A549 (cell line): Measurements from ENCODE around the gene DOCK11. TPM values are rescaled to one million over a fixed set of nuclear protein-coding genes. Genes with fewer than 3 reads are reported as not detected.

ENCODE experiments used
- ATAC-seq, 2 experiments: fragments of 200-7000 bp in 1 of 2; fragments of >200 bp in 1 of 2; cut with Nextera tagmentation in 1 of 2; cut with Tn5 transposase in 1 of 2; 3 replicates each; pipeline versions ENCODE4 v1.8.0 to v1.9.1; 2018 to 2020; ENCODE audit warnings: mild to moderate bottlenecking in 1 of 2, moderate library complexity in 1 of 2
- CTCF ChIA-PET: fragments of 300-600 bp; sonication (Branson Sonifier 250); formaldehyde crosslinking; extraction: SDS; loops from one replicate; lab custom pipeline; 2021; ENCODE audit warnings: antibody characterized with exemption, inconsistent platforms; lab: Yijun Ruan, JAX
- POLR2A ChIA-PET: fragments of 350-600 bp; formaldehyde crosslinking; extraction: SDS; loops from one replicate; lab custom pipeline; 2021; ENCODE audit warnings: antibody characterized with exemption, inconsistent platforms; lab: Yijun Ruan, JAX
- DNase-seq, 2 experiments: peaks; one replicate each; pipeline versions ENCODE4 v3.0.0 to v3.0.0-alpha.2; 2011 to 2016; ENCODE audit warnings: low read depth in 1 of 2, low spot score in 1 of 2
- FAIRE-seq: peaks from 2 replicates; lab custom pipeline; 2011; peaks lifted over from hg19 to GRCh38; lab: Jason Lieb, UNC
- H3K27ac ChIP-seq, 2 experiments: fragments of >200 bp; sonication (Bioruptor Twin); formaldehyde crosslinking; 3 replicates each; pipeline ENCODE4 v1.5.1; 2016 to 2017
- H3K4me1 ChIP-seq: fragments of >200 bp; sonication (Bioruptor Twin); formaldehyde crosslinking; 3 replicates; pipeline ENCODE4 v1.6.1; 2016
- H3K4me2 ChIP-seq: fragments of >200 bp; sonication (Bioruptor Twin); formaldehyde crosslinking; 3 replicates; pipeline ENCODE4 v1.6.1; 2016
- H3K4me3 ChIP-seq: fragments of >200 bp; sonication (Bioruptor Twin); formaldehyde crosslinking; 3 replicates; pipeline ENCODE4 v1.5.1; 2016
- H3K9me3 ChIP-seq: fragments of >200 bp; sonication (Bioruptor Twin); formaldehyde crosslinking; 3 replicates; pipeline ENCODE4 v1.6.1; 2016
- ATOH8 ChIP-seq: fragments of 250-450 bp; sonication (Bioruptor Pico); IDR thresholded peaks from 2 replicates; pipeline ENCODE4 v1.5.0; 2020; ENCODE audit warnings: low read depth, mild to moderate bottlenecking, moderate library complexity
- CBX8 ChIP-seq: fragments of 200-600 bp; sonication (generic); IDR thresholded peaks from 2 replicates; pipeline ENCODE4 v1.6.1; 2016
- CEBPB ChIP-seq, 2 experiments: fragments of >200 bp in 1 of 2; sonication (Bioruptor Twin) in 1 of 2; formaldehyde crosslinking in 1 of 2; IDR thresholded peaks; 2 replicates each; pipeline ENCODE4 v1.6.1; 2012 to 2016
- CHD2 ChIP-seq: fragments of 150-350 bp; IDR thresholded peaks from 2 replicates; pipeline ENCODE4 v1.6.1; 2014; ENCODE audit warnings: low read length; ENCODE audit not compliant: partially characterized antibody
- CHD4 ChIP-seq: fragments of 200-600 bp; sonication (generic); IDR thresholded peaks from 2 replicates; pipeline ENCODE4 v1.6.1; 2016; ENCODE audit warnings: antibody characterized with exemption, mild to moderate bottlenecking, borderline replicate concordance
- EHF ChIP-seq: fragments of 250-450 bp; sonication (Bioruptor Pico); IDR thresholded peaks from 2 replicates; pipeline ENCODE4 v1.5.0; 2020; ENCODE audit warnings: mild to moderate bottlenecking
- EP300 ChIP-seq, 2 experiments: fragments of >200 bp; sonication (Bioruptor Twin); formaldehyde crosslinking; IDR thresholded peaks; 2 replicates in 1 of 2; 3 replicates in 1 of 2; pipeline ENCODE4 v1.6.1; 2016 to 2017
- FOSB ChIP-seq: fragments of 250-450 bp; sonication (Bioruptor Pico); IDR thresholded peaks from 2 replicates; pipeline ENCODE4 v1.5.0; 2020; ENCODE audit warnings: mild to moderate bottlenecking, moderate library complexity
- FOXS1 ChIP-seq: fragments of 250-450 bp; sonication (Bioruptor Pico); IDR thresholded peaks from 2 replicates; pipeline ENCODE4 v1.5.0; 2020; ENCODE audit warnings: mild to moderate bottlenecking, moderate library complexity
- HES2 ChIP-seq: fragments of >200 bp; sonication (Bioruptor Twin); formaldehyde crosslinking; IDR thresholded peaks from 2 replicates; pipeline ENCODE4 v1.6.1; 2016
- HEYL ChIP-seq: fragments of 250-450 bp; sonication (Bioruptor Pico); IDR thresholded peaks from 2 replicates; pipeline ENCODE4 v1.8.0; 2021; ENCODE audit warnings: mild to moderate bottlenecking, moderate library complexity
- HOXB5 ChIP-seq: fragments of 250-450 bp; sonication (Bioruptor Pico); IDR thresholded peaks from 2 replicates; pipeline ENCODE4 v1.5.0; 2020; ENCODE audit warnings: mild to moderate bottlenecking, moderate library complexity
- JUN ChIP-seq, 2 experiments: fragments of >200 bp; sonication (Bioruptor Twin); formaldehyde crosslinking; IDR thresholded peaks; 2 replicates in 1 of 2; 3 replicates in 1 of 2; pipeline ENCODE4 v1.6.1; 2016 to 2017
- MAX ChIP-seq: IDR thresholded peaks from 2 replicates; pipeline ENCODE4 v1.6.1; 2012
- MYC ChIP-seq: IDR thresholded peaks from 2 replicates; pipeline ENCODE4 v1.6.1; 2012; ENCODE audit warnings: mild to moderate bottlenecking, inconsistent platforms, low read length, improper control_type of control experiment, borderline replicate concordance
- POLR2A ChIP-seq: IDR thresholded peaks from 2 replicates; pipeline ENCODE4 v1.6.1; 2012; ENCODE audit warnings: mild to moderate bottlenecking, low read length
- POLR2AphosphoS2 ChIP-seq: conservative IDR thresholded peaks from 2 replicates; pipeline ENCODE4 v1.6.1; 2012; ENCODE audit warnings: low read length, improper control_type of control experiment, inconsistent platforms
- RFX5 ChIP-seq: fragments of 450-650 bp; IDR thresholded peaks from 2 replicates; pipeline ENCODE4 v1.7.1; 2014; ENCODE audit warnings: antibody characterized with exemption, mild to moderate bottlenecking, moderate library complexity
- SMC3 ChIP-seq: fragments of >200 bp; sonication (Bioruptor Twin); formaldehyde crosslinking; IDR thresholded peaks from 3 replicates; pipeline ENCODE4 v1.6.1; 2018; ENCODE audit warnings: inconsistent platforms
- SREBF2 ChIP-seq: fragments of 450-650 bp; IDR thresholded peaks from 2 replicates; pipeline ENCODE4 v1.6.1; 2014; ENCODE audit warnings: mild to moderate bottlenecking, moderate library complexity
- TFCP2L1 ChIP-seq: fragments of 250-450 bp; sonication (Bioruptor Pico); IDR thresholded peaks from 2 replicates; pipeline ENCODE4 v1.5.0; 2021; ENCODE audit warnings: mild to moderate bottlenecking
- TP53 ChIP-seq: fragments of 250-450 bp; sonication (Bioruptor Pico); IDR thresholded peaks from 2 replicates; pipeline ENCODE4 v1.5.0; 2021; ENCODE audit warnings: mild to moderate bottlenecking, moderate library complexity
- ZC3H11A ChIP-seq: fragments of 450-650 bp; IDR thresholded peaks from 2 replicates; pipeline ENCODE4 v1.6.1; 2014; ENCODE audit warnings: antibody characterized with exemption, mild to moderate bottlenecking
- ZFP36 ChIP-seq: fragments of 450-650 bp; IDR thresholded peaks from 2 replicates; pipeline ENCODE4 v1.6.1; 2014; ENCODE audit warnings: borderline replicate concordance; ENCODE audit not compliant: partially characterized antibody
- ZNF302 ChIP-seq: fragments of 250-450 bp; sonication (Bioruptor Pico); IDR thresholded peaks from 2 replicates; pipeline ENCODE4 v1.9.0; 2021; ENCODE audit warnings: inconsistent platforms, mild to moderate bottlenecking, moderate library complexity
- WGBS: methylation state at CpG from one replicate; pipeline ENCODE4 v1.1.6; 2017; ENCODE audit errors: missing lambda C conversion rate; 5-methylcytosine and 5-hydroxymethylcytosine counted together
- polyA plus RNA-seq, 4 experiments: library from polyadenylated mRNA; depleted of rRNA in 3 of 4; stranded (reverse); fragments of >200 nt; fragmentation: RNase III in 1 of 4; extraction: RNeasy Plus Mini Kit Qiagen cat#74134 plus additional on column Dnase treatment in 1 of 4; gene quantifications; 2 replicates in 3 of 4; 3 replicates in 1 of 4; pipeline ENCODE4 v1.2.3, GENCODE V29; 2011 to 2017
- TF ChIP-seq, protein P1 (sequence below): fragments of 450-650 bp; IDR thresholded peaks from 2 replicates; pipeline ENCODE4 v1.6.1; 2014; ENCODE audit warnings: antibody characterized with exemption
- TF ChIP-seq, protein P2 (sequence below): IDR thresholded peaks from 2 replicates; pipeline ENCODE4 v1.6.1; 2012
- TF ChIP-seq, protein P3 (sequence below): fragments of >200 bp; sonication (Bioruptor Twin); formaldehyde crosslinking; IDR thresholded peaks from 3 replicates; pipeline ENCODE4 v1.6.1; 2016

DOCK11 gene
- polyA plus RNA-seq, 2 of the 4 experiments (the other 2 are of a cell fraction): 5.8 to 9.5 TPM

- H3K4me2 ChIP-seq: no peak overlapping the region
- FAIRE-seq: no peak
- CTCF ChIA-PET: interaction anchor here (0.8 kb wide), 1 partner anchor 86 kb away, joined by 3 read pairs; no protein-coding TSS in a partner anchor
- TF ChIP-seq EHF (CRISPR knock-in tag) (no peak), CBX8 (no peak), CEBPB (IDR thresholded peaks at IDR 0.05) (no peak), FOXS1 (no peak), ATOH8 (CRISPR knock-in tag) (no peak), ZC3H11A (no peak)
- TF ChIP-seq, all 56 proteins: peak for 0
- POLR2A ChIA-PET: no interaction called here
- Histone ChIP-seq H3K27ac (no peak overlapping the region), H3K4me3 (no peak overlapping the region), H3K9me3 (no peaks in the 10 kb centered on the region), H3K4me1 (no peaks in the 10 kb centered on the region)
- no peak for DNase-seq
- no peak for ATAC-seq
- WGBS: 89% methylated on average over 6 of the region's 6 CpGs
Observed at GRCh38 chrX:118508635-118509034, 13.0 kb downstream of the DOCK11 start.

DNA sequence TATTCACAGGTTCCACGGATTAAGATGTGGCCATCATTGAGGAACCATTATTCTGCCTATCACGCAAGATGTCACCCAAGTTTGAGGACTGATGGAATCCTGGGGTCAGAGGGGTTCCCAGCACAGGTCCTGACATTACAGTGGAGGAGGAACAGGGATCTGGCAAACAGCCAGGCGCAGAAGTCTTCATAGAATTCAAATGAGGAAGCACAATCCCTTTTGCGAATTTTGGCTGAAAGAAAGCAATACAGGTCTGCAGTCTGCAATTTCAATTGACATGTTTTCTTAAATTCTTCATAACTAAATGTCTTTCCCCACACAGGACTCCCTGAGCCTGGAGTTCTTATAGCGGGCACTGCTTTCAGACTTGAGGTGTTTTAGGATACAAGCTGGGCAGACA lies 14.5 kb downstream of the DOCK11 start:
- ChIA-PET POLR2A (no interaction called here), CTCF (no interaction called here)
- ATAC-seq: no peak
- Histone ChIP-seq H3K9me3 (no peaks in the 10 kb centered on the region), H3K4me1 (no peaks in the 10 kb centered on the region), H3K4me2 (no peak overlapping the region), H3K4me3 (no peak overlapping the region), H3K27ac (no peak overlapping the region)
- 66% methylated on average over 5 of the region's 5 CpGs for WGBS
- no peak for TF ChIP-seq RFX5
- TF ChIP-seq CBX8: no peak
- TF ChIP-seq POLR2A: no peak
- TF ChIP-seq HEYL (CRISPR knock-in tag): no peak
- TF ChIP-seq ZFP36: no peak
- TF ChIP-seq ZNF302 (CRISPR knock-in tag): no peak
- no peak for TF ChIP-seq MYC
- no peak for TF ChIP-seq FOXS1
- no peak for TF ChIP-seq SMC3
- no peak for TF ChIP-seq SREBF2
- TF ChIP-seq, protein P1, sequence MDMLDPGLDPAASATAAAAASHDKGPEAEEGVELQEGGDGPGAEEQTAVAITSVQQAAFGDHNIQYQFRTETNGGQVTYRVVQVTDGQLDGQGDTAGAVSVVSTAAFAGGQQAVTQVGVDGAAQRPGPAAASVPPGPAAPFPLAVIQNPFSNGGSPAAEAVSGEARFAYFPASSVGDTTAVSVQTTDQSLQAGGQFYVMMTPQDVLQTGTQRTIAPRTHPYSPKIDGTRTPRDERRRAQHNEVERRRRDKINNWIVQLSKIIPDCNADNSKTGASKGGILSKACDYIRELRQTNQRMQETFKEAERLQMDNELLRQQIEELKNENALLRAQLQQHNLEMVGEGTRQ: no peak
- TF ChIP-seq, protein P2, sequence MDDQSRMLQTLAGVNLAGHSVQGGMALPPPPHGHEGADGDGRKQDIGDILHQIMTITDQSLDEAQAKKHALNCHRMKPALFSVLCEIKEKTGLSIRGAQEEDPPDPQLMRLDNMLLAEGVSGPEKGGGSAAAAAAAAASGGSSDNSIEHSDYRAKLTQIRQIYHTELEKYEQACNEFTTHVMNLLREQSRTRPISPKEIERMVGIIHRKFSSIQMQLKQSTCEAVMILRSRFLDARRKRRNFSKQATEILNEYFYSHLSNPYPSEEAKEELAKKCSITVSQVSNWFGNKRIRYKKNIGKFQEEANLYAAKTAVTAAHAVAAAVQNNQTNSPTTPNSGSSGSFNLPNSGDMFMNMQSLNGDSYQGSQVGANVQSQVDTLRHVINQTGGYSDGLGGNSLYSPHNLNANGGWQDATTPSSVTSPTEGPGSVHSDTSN: no peak
- no peak for TF ChIP-seq HOXB5 (CRISPR knock-in tag)
- no peak for TF ChIP-seq JUN (IDR thresholded peaks at IDR 0.05)
- no peak for TF ChIP-seq FOSB (CRISPR knock-in tag)
- TF ChIP-seq CHD4: no peak
- TF ChIP-seq POLR2AphosphoS2: no peak
- TF ChIP-seq MAX: no peak
- no peak for TF ChIP-seq EP300 (IDR thresholded peaks at IDR 0.05)
- no peak for TF ChIP-seq ZC3H11A
- DNase-seq: no peak
- FAIRE-seq: no peak

- Histone ChIP-seq H3K4me3 (no peak overlapping the region), H3K9me3 (no peaks in the 10 kb centered on the region), H3K4me1 (no peaks in the 10 kb centered on the region), H3K4me2 (no peak overlapping the region), H3K27ac (no peak overlapping the region)
- DNase-seq: no peak
- CTCF ChIA-PET: no interaction called here
- 81% methylated on average over 6 of the region's 6 CpGs for WGBS
- FAIRE-seq: peak; percentile 86
- no peak for ATAC-seq
- POLR2A ChIA-PET: no interaction called here
- TF ChIP-seq, protein P3, sequence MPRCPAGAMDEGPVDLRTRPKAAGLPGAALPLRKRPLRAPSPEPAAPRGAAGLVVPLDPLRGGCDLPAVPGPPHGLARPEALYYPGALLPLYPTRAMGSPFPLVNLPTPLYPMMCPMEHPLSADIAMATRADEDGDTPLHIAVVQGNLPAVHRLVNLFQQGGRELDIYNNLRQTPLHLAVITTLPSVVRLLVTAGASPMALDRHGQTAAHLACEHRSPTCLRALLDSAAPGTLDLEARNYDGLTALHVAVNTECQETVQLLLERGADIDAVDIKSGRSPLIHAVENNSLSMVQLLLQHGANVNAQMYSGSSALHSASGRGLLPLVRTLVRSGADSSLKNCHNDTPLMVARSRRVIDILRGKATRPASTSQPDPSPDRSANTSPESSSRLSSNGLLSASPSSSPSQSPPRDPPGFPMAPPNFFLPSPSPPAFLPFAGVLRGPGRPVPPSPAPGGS: no peak
- TF ChIP-seq, protein P1: no peak
- TF ChIP-seq, protein P2: no peak
- TF ChIP-seq FOXS1: no peak
- no peak for TF ChIP-seq HES2
- no peak for TF ChIP-seq TFCP2L1 (CRISPR knock-in tag)
- TF ChIP-seq MYC: no peak
- TF ChIP-seq TP53 (CRISPR knock-in tag): no peak
- TF ChIP-seq FOSB (CRISPR knock-in tag): no peak
- TF ChIP-seq HEYL (CRISPR knock-in tag): no peak
- TF ChIP-seq CHD2: no peak
Observed at GRCh38 chrX:118513120-118513898, 17.7 kb downstream of the DOCK11 start.
